Type B pancreatic cell (in vitro differentiated cells): ENCODE measurements around the gene CWC27. TPM values are rescaled to one million over a fixed set of nuclear protein-coding genes. Genes with fewer than 3 reads are reported as not detected.

Experiments used
- DNase-seq: peaks from one replicate; pipeline ENCODE4 v3.0.0; 2021; ENCODE audit warnings: mixed read lengths; ENCODE audit not compliant: unreplicated experiment; ENCODE audit errors: extremely low spot score
- H3K27ac Mint-ChIP-seq: 2 replicates; pipeline ENCODE4 v1.8.0; 2021; ENCODE audit warnings: mild to moderate bottlenecking, mixed read lengths
- H3K27me3 Mint-ChIP-seq: 2 replicates; pipeline ENCODE4 v1.8.0; 2021; ENCODE audit warnings: mixed read lengths
- H3K36me3 Mint-ChIP-seq: 2 replicates; pipeline ENCODE4 v1.8.0; 2021; ENCODE audit warnings: mixed read lengths
- H3K4me1 Mint-ChIP-seq: one replicate; pipeline ENCODE4 v1.8.0; 2021; ENCODE audit warnings: mixed read lengths; ENCODE audit not compliant: unreplicated experiment
- H3K4me3 Mint-ChIP-seq: 2 replicates; pipeline ENCODE4 v1.8.0; 2021; ENCODE audit warnings: mild to moderate bottlenecking, mixed read lengths
- H3K9me3 Mint-ChIP-seq: 2 replicates; pipeline ENCODE4 v1.8.0; 2021; ENCODE audit warnings: mixed read lengths
- total RNA-seq: library from RNA; stranded (reverse); gene quantifications from 2 replicates; pipeline ENCODE4 v1.2.1, GENCODE V29; 2021; ENCODE audit warnings: low replicate concordance
- TF ChIP-seq, protein P1 (sequence below): fragments of 200-600 bp; sonication (generic); conservative IDR thresholded peaks from 2 replicates; pipeline ENCODE4 v1.5.0; 2021; ENCODE audit warnings: antibody characterized with exemption, mild to moderate bottlenecking

CWC27 gene
- total RNA-seq, 1 donor from 2014 or later, result 32.0 TPM

DNA sequence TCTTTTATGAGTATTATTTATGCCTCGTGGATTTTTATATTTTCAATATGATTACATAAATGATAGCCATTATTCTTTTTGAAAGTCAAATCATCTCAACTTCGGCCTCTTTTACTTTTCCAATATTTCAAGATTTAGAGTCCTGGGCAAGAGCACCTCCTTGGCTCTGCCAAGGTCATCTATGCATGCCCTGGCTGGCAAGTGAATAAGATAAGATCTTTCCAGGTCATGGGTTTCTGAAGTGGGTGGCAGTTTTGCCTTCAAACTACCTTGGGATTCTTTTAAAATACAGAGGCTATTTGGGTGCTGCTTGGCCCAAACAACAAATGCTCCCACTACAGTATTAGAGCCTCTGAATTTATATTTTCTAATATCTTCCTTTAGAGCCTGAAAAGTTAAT lies 95.4 kb downstream of the CWC27 start:
- no peaks in the 10 kb centered on the region for H3K9me3 Mint-ChIP-seq
- TF ChIP-seq, protein P1, sequence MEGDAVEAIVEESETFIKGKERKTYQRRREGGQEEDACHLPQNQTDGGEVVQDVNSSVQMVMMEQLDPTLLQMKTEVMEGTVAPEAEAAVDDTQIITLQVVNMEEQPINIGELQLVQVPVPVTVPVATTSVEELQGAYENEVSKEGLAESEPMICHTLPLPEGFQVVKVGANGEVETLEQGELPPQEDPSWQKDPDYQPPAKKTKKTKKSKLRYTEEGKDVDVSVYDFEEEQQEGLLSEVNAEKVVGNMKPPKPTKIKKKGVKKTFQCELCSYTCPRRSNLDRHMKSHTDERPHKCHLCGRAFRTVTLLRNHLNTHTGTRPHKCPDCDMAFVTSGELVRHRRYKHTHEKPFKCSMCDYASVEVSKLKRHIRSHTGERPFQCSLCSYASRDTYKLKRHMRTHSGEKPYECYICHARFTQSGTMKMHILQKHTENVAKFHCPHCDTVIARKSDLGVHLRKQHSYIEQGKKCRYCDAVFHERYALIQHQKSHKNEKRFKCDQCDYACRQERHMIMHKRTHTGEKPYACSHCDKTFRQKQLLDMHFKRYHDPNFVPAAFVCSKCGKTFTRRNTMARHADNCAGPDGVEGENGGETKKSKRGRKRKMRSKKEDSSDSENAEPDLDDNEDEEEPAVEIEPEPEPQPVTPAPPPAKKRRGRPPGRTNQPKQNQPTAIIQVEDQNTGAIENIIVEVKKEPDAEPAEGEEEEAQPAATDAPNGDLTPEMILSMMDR, result no peak
- H3K27me3 Mint-ChIP-seq, result no peaks in the 10 kb centered on the region
- H3K4me3 Mint-ChIP-seq, result no peak overlapping the region
- no peak for DNase-seq
- H3K27ac Mint-ChIP-seq, result no peak overlapping the region
- H3K36me3 Mint-ChIP-seq, result peaks cover 3% of the 10 kb centered on the region
- no peaks in the 10 kb centered on the region for H3K4me1 Mint-ChIP-seq

DNA sequence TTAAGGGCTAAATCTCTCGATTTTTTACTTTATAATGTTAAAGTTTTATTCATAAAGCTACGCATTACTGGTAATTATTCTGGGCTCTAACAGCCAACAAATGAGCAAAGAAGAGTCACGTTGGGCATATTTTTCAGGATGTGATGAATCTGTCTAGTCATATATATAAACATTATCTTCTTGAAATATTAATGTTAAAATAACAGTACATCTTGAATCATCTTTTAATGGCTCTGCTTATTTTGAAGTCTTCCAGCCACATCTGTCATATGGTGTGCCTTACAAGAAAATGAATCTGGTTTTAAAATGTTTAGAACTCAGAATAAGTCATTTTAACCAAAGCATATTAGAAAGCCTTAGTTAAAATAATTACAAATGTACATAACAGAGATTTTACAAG lies 96.9 kb downstream of the CWC27 start:
- H3K27ac Mint-ChIP-seq, result no peak overlapping the region
- no peaks in the 10 kb centered on the region for H3K27me3 Mint-ChIP-seq
- TF ChIP-seq, protein P1, result no peak
- no peak for DNase-seq
- no peak overlapping the region for H3K4me3 Mint-ChIP-seq
- H3K36me3 Mint-ChIP-seq, result peaks cover 3% of the 10 kb centered on the region
- no peaks in the 10 kb centered on the region for H3K9me3 Mint-ChIP-seq
- no peaks in the 10 kb centered on the region for H3K4me1 Mint-ChIP-seq

DNA sequence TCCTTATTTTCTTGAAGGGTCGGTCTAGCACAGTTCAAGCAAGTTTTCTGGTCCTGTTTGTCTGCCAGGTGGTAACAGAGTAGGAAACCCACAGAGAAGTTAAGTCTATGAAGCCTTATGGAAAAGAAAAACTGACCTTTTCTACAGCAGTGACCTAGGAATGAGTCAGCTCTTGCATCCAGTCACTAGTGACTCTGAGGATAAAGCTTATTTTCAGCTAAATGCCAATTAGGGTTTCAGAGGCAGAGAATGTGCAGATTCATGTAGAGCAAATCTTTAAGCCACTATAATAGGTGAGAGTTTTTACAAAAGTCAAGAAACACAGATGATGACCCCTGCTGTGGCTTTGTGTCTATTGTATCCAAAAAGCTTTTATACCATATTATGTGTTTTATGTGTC lies 100.7 kb downstream of the CWC27 start:
- no peak for DNase-seq
- TF ChIP-seq, protein P1, result no peak
- no peaks in the 10 kb centered on the region for H3K36me3 Mint-ChIP-seq
- no peak overlapping the region for H3K4me3 Mint-ChIP-seq
- H3K27ac Mint-ChIP-seq, result no peak overlapping the region
- no peaks in the 10 kb centered on the region for H3K27me3 Mint-ChIP-seq
- H3K9me3 Mint-ChIP-seq, result no peaks in the 10 kb centered on the region
- H3K4me1 Mint-ChIP-seq, result no peaks in the 10 kb centered on the region

DNA sequence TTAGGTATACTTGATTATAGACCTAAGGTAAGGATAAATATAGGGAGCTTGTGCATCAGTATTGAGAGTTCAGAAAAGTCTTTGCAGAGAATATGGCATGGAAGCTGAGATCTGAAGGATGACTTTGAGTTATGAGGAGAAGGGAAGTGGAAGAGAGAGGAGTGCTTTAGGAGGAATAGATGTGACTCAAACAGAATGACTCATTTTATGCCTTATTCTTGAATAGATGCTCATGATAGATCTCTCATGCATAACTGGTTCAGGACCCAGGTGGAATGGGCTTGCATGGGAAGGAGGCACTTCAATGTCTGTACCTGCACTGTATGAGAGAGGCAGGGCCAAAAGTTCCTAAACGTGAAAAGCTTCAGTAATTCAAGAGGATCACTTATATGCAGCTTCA lies 103.3 kb downstream of the CWC27 start:
- H3K4me3 Mint-ChIP-seq, result no peak overlapping the region
- no peaks in the 10 kb centered on the region for H3K4me1 Mint-ChIP-seq
- no peaks in the 10 kb centered on the region for H3K27me3 Mint-ChIP-seq
- peaks cover 1% of the 10 kb centered on the region for H3K36me3 Mint-ChIP-seq
- H3K9me3 Mint-ChIP-seq, result no peaks in the 10 kb centered on the region
- TF ChIP-seq, protein P1, result no peak
- H3K27ac Mint-ChIP-seq, result no peak overlapping the region
- DNase-seq, result no peak

DNA sequence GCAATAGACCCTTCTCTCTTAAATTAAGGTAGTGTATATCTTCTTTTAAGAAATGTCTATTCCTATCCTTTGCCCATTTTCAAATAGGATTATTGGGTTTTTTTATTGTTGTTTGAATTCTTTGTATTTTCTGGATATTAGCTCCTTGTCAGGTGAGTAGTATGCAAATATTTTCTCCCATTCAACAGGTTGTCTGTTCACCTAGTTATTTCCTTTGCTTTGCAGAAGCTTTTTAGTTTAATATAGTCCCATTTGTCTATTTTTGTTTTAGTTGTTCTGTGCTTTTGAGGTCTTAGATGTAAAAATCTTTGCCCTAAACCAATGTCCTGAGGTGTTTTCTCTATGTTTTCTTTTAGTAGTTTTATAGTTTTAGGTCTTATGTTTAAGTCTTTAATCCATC lies 104.7 kb downstream of the CWC27 start:
- Mint-ChIP-seq H3K27ac (no peak overlapping the region), H3K4me1 (no peaks in the 10 kb centered on the region), H3K27me3 (no peaks in the 10 kb centered on the region), H3K9me3 (no peaks in the 10 kb centered on the region), H3K4me3 (no peak overlapping the region), H3K36me3 (peaks cover 4% of the 10 kb centered on the region)
- TF ChIP-seq, protein P1, result no peak
- DNase-seq, result no peak

DNA sequence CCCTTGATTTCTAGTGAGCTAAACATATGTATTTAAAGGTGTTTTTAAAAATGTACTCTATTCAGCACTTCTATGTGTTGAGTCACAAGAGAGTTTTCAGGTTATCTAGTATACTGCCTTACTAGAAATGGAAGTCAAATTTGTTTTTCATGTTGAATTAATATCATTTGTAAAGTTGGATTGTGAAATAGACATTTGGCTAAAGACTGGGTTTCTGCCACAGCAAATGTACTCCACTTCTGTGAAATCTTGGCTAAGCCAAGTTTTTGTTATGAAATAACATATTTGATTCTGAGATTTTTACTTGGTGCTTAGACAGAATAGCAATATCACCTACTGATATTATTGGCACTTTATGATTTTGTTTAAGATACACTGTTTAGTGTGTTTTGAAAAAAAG lies 106.0 kb downstream of the CWC27 start:
- peaks cover 4% of the 10 kb centered on the region for H3K36me3 Mint-ChIP-seq

More for the DNA sequence above, 106.0 kb downstream of the CWC27 start:
- H3K27me3 Mint-ChIP-seq, result no peaks in the 10 kb centered on the region
- H3K4me1 Mint-ChIP-seq, result no peaks in the 10 kb centered on the region
- TF ChIP-seq, protein P1, result no peak
- no peak overlapping the region for H3K4me3 Mint-ChIP-seq
- no peaks in the 10 kb centered on the region for H3K9me3 Mint-ChIP-seq
- DNase-seq, result no peak
- H3K27ac Mint-ChIP-seq, result no peak overlapping the region
